HG03064 (cell line): Measurements from ENCODE around the gene PRR7.
"Not testable (repeated sequence)": the region's sequence is repeated elsewhere in the genome, so short reads cannot be mapped to it uniquely, and the experiment has no call there.

ENCODE experiments used
- ATAC-seq: cut with Tn5 transposase; IDR thresholded peaks from one replicate; pipeline ENCODE4 v1.9.1; 2021; ENCODE audit warnings: low read depth; ENCODE audit not compliant: unreplicated experiment

PRR7 gene

GRCh38 chr5:177446200-177447065, at the start of gene PRR7:
Gene PRR7 (plus strand): TSS chr5:177446814. CDS start chr5:177455068, 8,254 bp downstream.
- peak; percentile 49 for ATAC-seq

- no peak for ATAC-seq
Measured at GRCh38 chr5:177397875-177398390, 48.7 kb upstream of the PRR7 start.

GRCh38 chr5:177399997-177400868, 46.4 kb upstream of the PRR7 start, which contains the start of gene PFN3:
Gene PFN3 (minus strand): TSS chr5:177400661. CDS start chr5:177400576, 85 bp downstream.
- ATAC-seq: no peak

GRCh38 chr5:177402271-177403043, 44.2 kb upstream of the PRR7 start:
- no peak for ATAC-seq

GRCh38 chr5:177403102-177403791, 43.4 kb upstream of the PRR7 start:
- peak; percentile 5 for ATAC-seq

- ATAC-seq: peak; percentile 66
Measured at GRCh38 chr5:177403792-177404640, 42.6 kb upstream of the PRR7 start.

- ATAC-seq: no peak
Measured at GRCh38 chr5:177404641-177405179, 41.9 kb upstream of the PRR7 start.

- ATAC-seq: no peak
Measured at GRCh38 chr5:177405312-177405711, 41.3 kb upstream of the PRR7 start.

GRCh38 chr5:177405805-177406204, 40.8 kb upstream of the PRR7 start:
- no peak for ATAC-seq

- ATAC-seq: no peak
Measured at GRCh38 chr5:177409043-177409801, 37.4 kb upstream of the PRR7 start, which contains the start of gene F12. Gene F12 (minus strand): TSS chr5:177409564. CDS start chr5:177409527, 37 bp downstream.

GRCh38 chr5:177410575-177410974, 36.0 kb upstream of the PRR7 start:
- ATAC-seq: no peak

- peak; percentile 66 for ATAC-seq
Measured at GRCh38 chr5:177412603-177413233, 33.9 kb upstream of the PRR7 start.

- no peak for ATAC-seq
Measured at GRCh38 chr5:177414481-177414880, 32.1 kb upstream of the PRR7 start.

GRCh38 chr5:177417081-177417480, 29.5 kb upstream of the PRR7 start:
- not testable (repeated sequence) for ATAC-seq

- ATAC-seq: no peak
Measured at GRCh38 chr5:177419046-177419445, 27.6 kb upstream of the PRR7 start.

- ATAC-seq: not testable (repeated sequence)
Measured at GRCh38 chr5:177420472-177420871, 26.1 kb upstream of the PRR7 start.
